HG03025 (cell line): Measurements from ENCODE around the gene FBXW8.

ENCODE experiments used
- ATAC-seq: cut with Tn5 transposase; IDR thresholded peaks from one replicate; pipeline ENCODE4 v1.9.1; 2021; ENCODE audit warnings: mild to moderate bottlenecking, moderate library complexity; ENCODE audit not compliant: unreplicated experiment, low FRiP score

Gene FBXW8

GRCh38 chr12:117017807-117018206 is 107.1 kb downstream of the FBXW8 start:
- ATAC-seq, result no peak

- ATAC-seq, result no peak
Measured at GRCh38 chr12:117018276-117018675, 107.5 kb downstream of the FBXW8 start.

GRCh38 chr12:117018685-117019084 is 107.9 kb downstream of the FBXW8 start:
- ATAC-seq, result no peak

- ATAC-seq, result no peak
Measured at GRCh38 chr12:117019866-117020265, 109.1 kb downstream of the FBXW8 start.

GRCh38 chr12:117020536-117021220 is 109.9 kb downstream of the FBXW8 start:
- ATAC-seq, result no peak

- ATAC-seq, result no peak
Measured at GRCh38 chr12:117022465-117022864, 111.7 kb downstream of the FBXW8 start.

- ATAC-seq, result no peak
Measured at GRCh38 chr12:117023998-117024960, 113.5 kb downstream of the FBXW8 start.

GRCh38 chr12:117024961-117025480 is 114.3 kb downstream of the FBXW8 start:
- ATAC-seq, result no peak

GRCh38 chr12:117025481-117026151 is 114.9 kb downstream of the FBXW8 start:
- ATAC-seq, result no peak

- ATAC-seq, result no peak
Measured at GRCh38 chr12:117026343-117026742, 115.6 kb downstream of the FBXW8 start.

GRCh38 chr12:117026921-117027250 is 116.1 kb downstream of the FBXW8 start:
- ATAC-seq, result no peak

GRCh38 chr12:117027251-117028086 is 116.7 kb downstream of the FBXW8 start:
- ATAC-seq, result no peak

- ATAC-seq, result no peak
Measured at GRCh38 chr12:117028254-117028653, 117.5 kb downstream of the FBXW8 start.

GRCh38 chr12:117030187-117030900 is 119.6 kb downstream of the FBXW8 start:
- no peak for ATAC-seq

GRCh38 chr12:117031843-117032592 is 121.3 kb downstream of the FBXW8 start:
- no peak for ATAC-seq

GRCh38 chr12:117032593-117033381 is 122.0 kb downstream of the FBXW8 start:
- no peak for ATAC-seq

GRCh38 chr12:117033382-117034221 is 122.9 kb downstream of the FBXW8 start:
- no peak for ATAC-seq
